Panc1 (cell line): Measurements from ENCODE around the gene CCAR1. TPM values are rescaled to one million over a fixed set of nuclear protein-coding genes. Genes with fewer than 3 reads are reported as not detected.

Experiments used
- microRNA-seq: library from miRNA; unstranded; fragments of <30 nt; microRNA quantifications from one replicate; pipeline ENCODE4 v1.1.0, GENCODE V29; 2020; ENCODE audit not compliant: unreplicated experiment
- total RNA-seq: library from RNA; stranded (reverse); gene quantifications from one replicate; pipeline ENCODE4 v1.2.1, GENCODE V29; 2021; ENCODE audit not compliant: unreplicated experiment

CCAR1 gene
- total RNA-seq, 1 experiment from 2014 or later = 102 TPM

Small RNA genes within 50 kb of the gene (microRNA-seq; reads per million reads assigned to microRNA genes)
- gene MIR1254-1 = 1.3 reads per million

Other genes with a start within 250 kb of the CCAR1 start
- gene DNA2, start 249.3 kb upstream of the CCAR1 start, total RNA-seq = 29.0 TPM
- gene SLC25A16, start 193.7 kb upstream of the CCAR1 start, total RNA-seq = 20.8 TPM
- gene TET1, start 160.9 kb upstream of the CCAR1 start, total RNA-seq = 2.3 TPM
- 5.8 TPM for gene STOX1, start 106.3 kb downstream of the CCAR1 start, total RNA-seq
- 46.9 TPM for gene DDX50, start 180.1 kb downstream of the CCAR1 start, total RNA-seq
- 172 TPM for gene DDX21, start 234.9 kb downstream of the CCAR1 start, total RNA-seq